Stimulated activated CD8-positive, alpha-beta memory T cell treated with anti-CD3 and anti-CD28 coated beads, Interleukin-12 subunit alpha, Interleukin-12 subunit beta, amount 100 ng/mL, for 4 hours (primary cell): ENCODE data around the gene BLM.
"Not testable (repeated sequence)": the region's sequence is repeated elsewhere in the genome, so short reads cannot be mapped to it uniquely, and the experiment has no call there.

Source experiments
- DNase-seq: peaks from one replicate; pipeline ENCODE4 v3.0.0-alpha.2; 2020; ENCODE audit warnings: low read depth

BLM gene

DNA sequence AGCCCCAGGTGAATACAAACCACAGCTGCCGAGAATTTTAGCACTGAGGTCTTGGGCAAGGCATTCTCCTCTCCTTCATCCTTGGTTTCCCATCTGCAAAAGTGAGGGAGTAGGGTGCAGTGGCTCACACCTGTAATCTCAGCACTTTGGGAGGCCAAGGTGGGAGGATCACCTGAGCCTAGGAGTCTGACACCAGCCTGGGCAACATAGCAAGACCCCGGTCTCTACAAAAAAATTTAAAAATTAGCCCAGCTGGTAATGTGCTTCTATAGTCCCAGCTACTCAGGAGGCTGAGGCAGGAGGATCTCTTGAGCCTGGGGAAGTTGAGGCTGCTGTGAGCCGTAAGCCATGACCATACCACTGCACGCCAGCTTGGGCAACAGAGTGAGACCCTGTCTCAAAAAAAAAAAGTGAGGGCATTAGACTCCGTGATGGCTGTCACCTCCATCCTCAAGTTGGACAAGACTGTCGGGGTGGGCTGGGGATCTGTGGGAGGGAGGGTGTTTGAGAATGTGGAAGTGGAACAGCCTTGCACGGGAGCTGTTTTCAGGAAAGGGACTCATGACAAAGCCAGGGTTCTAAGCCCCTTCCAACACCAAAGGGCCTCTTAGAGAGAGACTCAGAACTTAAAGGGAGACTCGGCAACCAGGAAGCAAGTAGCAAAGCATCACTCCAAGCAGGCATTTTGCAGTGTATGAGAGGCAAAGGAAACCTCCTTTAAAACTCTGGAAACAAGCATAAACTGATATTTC lies 105.2 kb downstream of the BLM start:
- DNase-seq = no peak

- DNase-seq = no peak
Observed at GRCh38 chr15:90823455-90823974, 106.4 kb downstream of the BLM start.

- DNase-seq = not testable (repeated sequence)
Observed at GRCh38 chr15:90825115-90825899, 108.2 kb downstream of the BLM start.

- DNase-seq = not testable (repeated sequence)
Observed at GRCh38 chr15:90826206-90826885, 109.2 kb downstream of the BLM start.

DNA sequence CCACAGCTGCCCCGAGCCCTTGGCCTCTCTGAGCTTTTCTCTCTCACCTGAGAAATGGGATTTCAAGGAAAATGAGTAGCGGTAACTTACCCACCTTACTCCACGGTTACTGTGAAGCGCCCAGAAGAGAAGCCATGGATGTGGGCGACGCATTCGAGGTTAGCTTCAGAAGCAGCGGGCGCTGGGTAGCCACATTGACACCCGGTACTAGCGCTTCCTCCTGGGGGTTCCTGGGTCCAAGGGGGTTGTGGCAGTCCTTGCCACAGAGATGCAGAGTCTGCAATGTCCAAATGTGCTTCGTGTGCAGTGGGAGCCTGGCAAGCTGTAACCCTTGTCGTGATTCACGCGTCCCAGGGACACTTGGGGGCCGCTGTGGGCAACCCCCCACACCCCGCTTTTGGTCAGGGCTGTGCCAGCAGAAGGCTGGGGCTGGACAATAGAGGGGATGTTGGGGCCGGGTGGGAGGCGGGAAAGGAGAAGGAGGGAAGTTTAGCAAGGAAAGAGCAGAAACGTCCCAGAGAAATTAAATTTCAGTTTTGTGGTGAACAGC lies 109.8 kb downstream of the BLM start:
- no peak for DNase-seq

- DNase-seq = no peak
Observed at GRCh38 chr15:90828111-90828510, 111.0 kb downstream of the BLM start.

- no peak for DNase-seq
Observed at GRCh38 chr15:90829126-90829525, 112.0 kb downstream of the BLM start.

DNA sequence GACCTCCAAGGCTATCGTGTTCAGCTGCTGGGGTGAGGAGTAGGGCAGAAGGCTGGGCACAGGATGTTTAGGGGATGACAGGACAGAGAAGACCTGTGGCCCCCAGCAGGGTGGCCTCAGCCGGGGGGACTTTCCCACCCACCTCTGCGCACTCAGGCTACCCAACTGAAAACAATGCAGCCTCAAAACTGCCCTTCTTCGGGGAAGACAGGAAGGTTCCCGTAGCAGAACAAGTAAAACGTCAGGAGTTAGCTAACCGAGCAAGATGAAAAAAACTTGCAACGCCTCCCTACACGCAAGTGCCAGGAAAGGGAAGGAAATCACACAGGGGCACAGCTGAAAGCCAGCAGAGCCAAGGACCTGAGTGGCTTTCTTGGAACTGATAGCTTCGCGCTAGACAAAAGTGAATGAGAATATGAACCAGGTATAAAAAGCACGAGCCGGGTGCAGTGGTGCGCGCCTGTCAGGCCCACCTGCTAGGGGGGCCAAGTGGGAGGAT lies 112.8 kb downstream of the BLM start:
- no peak for DNase-seq

GRCh38 chr15:90834626-90835025 lies 117.5 kb downstream of the BLM start:
- no peak for DNase-seq

DNA sequence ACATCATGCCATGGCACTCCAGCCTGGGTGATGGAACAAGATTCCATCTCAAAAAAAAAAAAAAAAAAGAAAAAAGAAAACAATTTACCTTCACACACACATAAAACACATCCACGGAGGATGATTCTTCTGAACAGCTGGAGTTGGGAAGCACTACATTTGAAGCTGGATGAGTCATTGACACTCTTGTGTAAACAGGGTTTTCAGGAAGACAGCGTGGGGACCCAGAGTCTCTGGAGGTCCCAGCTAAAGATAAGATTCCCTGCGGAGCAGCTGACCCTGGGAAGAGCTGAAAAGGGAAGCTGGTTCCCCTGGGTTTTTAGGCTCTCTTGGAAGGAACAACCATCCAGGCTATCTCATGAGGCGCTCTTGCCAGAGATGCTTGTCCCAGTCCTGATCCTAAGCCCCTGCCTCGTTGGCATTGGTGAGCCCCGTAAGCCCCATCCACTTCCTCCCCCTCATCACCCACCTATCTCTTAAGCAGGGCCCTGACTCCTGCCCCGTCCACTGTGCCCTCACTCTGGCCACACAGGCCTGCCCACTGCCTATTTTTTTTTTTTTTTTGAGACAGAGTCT lies 119.2 kb downstream of the BLM start:
- no peak for DNase-seq

DNA sequence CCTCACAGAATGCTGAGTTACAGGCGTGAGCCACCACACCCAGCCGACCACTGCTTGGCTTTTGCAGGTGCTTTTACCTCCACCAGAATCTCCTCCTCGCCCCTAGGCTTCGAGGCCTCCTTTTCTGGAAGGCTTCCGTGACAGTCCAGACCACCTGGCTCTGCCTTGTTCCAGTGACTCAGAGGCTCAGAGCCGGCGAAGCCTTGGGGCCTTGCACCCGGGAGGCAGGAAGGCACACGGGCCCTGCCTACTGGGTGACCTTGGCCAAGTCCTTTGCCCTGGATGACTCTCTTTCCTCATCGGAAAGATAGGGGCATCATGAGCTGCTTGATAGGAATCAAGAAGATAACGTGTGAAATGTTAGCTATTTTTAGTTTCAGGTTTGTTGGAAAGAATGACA lies 119.9 kb downstream of the BLM start:
- DNase-seq = no peak

DNA sequence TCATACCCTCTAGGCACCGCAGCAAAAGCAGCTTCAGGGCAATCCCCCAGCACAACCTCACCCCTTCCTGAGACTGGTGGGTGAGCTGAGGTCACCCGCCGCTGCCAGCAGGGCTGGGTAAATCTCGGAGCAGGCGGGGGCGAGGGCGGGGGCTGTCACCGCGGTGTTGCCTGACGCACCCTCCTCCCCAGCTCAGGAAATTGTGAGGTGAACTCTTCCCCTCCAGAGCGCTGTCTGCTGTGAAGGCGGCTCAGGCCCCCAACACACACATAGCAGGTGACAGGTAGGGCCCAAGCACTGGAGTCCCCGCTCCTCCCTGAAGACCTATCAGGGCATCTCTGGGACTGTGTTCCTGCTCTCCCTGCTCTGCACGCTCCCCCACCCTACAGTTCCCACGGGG lies 121.0 kb downstream of the BLM start:
- peak; percentile 86 for DNase-seq

GRCh38 chr15:90838544-90838943 lies 121.4 kb downstream of the BLM start:
- DNase-seq = no peak

DNA sequence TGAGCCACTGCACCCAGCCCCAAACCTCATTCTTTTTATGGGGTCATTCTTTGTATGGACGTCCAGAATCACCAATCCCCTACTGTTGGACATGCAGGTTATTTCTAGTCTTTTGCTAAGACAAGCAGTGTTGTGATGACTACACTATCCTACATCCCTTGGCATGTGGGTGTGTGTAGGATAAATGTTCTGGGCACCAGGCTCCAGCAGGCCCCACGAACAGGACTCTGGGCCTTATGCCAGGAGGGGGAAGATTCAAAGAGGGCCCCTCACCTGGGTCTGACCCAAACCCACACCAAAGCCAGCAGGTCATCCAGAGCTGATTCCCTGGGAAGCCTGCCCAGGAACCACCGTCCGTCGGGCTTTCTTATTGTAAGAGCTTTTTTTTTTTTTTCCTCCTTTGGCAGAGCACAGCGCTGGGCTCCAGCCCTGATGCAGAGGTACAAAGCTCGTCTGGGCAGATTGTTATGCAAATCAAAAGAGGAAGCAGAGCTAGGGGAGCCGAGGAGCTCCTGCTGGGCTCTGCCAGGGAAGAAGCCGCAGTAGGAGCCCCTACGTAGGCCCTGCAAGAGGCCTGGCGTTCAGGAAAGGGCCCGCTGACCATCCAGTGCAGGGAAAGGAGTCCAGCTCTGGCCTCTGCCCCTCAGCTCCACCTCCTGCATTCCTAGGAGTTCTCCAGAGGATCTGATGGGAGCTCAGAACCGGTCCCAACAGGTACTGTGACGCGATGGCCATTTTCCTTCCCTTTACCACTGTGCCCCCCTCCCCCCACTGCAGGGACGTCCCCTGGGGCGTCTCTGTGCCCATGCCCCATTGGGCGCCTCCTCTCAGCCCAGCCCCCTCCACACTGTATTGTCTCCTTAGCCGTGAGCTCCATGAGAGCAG lies 122.3 kb downstream of the BLM start:
- DNase-seq = no peak

- DNase-seq = no peak
Observed at GRCh38 chr15:90840157-90840855, 123.2 kb downstream of the BLM start.

DNA sequence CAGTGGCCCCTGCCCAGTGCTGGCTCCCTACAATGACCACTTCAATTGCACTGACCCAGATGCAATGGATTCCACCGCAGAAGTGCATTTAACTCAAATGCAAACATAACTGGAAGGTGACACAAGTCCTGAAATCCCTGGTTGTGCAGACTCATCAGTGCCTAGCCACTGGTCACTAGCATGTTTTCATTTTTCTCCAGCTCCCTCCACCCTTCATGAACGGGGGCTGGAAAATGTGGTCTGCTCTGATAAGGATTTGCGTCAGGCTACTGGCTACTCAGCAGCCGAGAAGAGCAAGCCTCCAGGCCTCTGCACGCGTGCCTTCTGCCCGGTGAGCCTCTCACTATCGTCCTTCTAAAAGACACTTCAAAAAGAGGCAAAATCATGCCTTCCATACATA lies 123.8 kb downstream of the BLM start:
- no peak for DNase-seq

DNA sequence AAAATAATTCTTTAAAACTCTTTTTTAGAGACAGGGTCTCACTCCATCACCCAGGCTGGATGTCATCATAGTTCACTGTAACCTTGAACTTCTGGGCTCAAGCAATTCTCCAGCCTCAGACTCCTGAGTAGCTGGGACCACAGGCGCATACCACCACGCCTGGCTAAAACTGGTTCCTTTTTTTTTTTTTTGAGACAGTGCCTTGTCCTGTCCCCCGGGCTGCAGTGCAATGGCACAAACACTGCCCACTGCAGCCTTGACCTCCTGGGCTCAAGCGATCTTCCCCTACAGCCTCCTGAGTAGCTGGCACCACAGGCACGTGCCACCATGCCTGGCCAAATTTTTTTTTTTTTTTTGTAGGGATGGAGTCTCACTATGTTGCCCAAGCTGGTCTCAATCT lies 127.5 kb downstream of the BLM start:
- DNase-seq = no peak

DNA sequence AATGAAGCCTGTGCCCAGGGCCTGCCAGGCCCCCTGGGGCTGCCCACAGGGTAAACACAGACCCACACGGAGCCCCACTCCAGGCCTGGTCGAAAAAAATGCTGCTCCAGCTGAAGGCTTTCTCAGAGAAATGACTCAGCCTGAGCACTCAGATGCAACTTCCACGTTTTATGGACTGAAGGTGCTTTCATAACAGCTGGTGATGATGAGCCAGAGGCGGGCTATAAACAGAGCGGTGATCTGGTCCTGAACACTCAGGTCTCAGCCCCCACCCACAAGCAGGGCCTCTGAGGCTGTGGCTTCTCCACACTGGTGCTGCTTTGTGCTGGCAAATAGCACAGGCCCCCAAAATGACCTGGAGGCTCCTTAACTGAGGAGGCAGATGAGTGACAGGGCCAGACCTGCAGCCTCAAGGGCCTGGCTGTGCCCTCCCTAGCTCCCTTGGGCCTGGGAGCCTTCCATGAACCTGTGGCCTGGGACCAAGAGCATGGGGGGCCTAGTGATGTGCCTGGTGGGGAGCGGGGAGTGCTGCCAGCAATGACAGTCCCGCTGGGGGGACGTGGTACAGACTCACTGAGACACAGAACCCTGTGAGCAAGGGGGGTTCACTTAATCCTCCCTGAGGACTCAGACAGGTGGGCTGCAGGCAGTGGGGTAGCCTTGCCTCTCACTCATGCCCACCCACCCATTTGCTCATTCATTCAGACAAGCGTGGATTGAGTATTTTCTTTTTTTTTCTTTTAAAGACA lies 128.2 kb downstream of the BLM start:
- no peak for DNase-seq

DNA sequence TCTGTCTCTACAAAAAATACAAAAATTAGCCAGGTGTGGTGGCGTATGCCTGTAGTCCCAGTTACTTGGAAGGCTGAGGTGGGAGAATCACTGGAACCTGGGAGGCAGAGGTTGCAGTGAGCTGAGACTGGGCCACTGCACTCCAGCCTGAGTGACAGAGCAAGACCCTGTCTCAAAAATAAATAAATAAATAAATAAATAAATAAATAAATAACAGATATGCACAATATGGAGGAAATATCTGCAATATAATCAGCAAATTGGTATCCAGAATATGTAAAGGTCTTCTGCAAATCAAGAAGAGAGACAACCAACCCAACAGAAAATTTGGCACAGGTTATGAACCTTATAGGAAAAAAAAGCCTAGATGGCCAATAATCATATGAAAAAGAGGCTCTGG lies 132.3 kb downstream of the BLM start:
- not testable (repeated sequence) for DNase-seq
